Measurements from ENCODE around the gene FAM114A1.

DNA sequence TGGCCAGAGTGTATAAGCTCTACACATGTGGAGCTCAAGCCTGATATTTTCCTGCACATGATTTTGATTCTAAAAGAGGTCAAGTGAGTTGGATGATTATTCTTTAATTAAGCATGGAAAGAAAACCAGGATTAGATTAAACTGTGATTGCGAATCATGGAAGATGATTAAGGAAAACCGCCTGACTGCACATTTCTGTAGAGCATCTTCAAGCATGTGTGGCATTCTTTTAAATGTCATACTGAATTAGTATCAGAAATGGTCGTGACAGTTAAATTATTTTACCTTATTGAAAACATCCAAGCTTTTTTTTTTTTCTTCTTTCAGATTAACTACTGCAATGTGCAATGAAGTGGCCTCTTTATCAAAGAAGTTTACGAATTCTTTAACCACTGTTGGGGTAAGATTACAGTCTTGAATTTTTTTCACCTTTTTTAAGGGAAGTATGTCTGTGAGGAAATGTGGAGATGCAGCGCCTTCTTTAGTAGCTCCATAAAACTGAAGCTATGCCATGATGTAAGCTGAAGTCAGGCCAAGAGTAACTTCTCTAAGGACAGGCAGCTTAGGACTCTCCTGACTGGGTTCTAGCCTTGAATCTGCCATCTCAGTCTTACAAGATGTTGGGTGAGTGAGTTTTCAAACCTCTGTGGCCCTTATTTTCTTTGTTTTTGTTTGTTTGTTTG, 67.9 kb downstream of the FAM114A1 start:
- TF ChIP-seq, protein P1, sequence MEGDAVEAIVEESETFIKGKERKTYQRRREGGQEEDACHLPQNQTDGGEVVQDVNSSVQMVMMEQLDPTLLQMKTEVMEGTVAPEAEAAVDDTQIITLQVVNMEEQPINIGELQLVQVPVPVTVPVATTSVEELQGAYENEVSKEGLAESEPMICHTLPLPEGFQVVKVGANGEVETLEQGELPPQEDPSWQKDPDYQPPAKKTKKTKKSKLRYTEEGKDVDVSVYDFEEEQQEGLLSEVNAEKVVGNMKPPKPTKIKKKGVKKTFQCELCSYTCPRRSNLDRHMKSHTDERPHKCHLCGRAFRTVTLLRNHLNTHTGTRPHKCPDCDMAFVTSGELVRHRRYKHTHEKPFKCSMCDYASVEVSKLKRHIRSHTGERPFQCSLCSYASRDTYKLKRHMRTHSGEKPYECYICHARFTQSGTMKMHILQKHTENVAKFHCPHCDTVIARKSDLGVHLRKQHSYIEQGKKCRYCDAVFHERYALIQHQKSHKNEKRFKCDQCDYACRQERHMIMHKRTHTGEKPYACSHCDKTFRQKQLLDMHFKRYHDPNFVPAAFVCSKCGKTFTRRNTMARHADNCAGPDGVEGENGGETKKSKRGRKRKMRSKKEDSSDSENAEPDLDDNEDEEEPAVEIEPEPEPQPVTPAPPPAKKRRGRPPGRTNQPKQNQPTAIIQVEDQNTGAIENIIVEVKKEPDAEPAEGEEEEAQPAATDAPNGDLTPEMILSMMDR (IDR thresholded peaks at IDR 0.05) = no peak
- no peak for TF ChIP-seq POLR2AphosphoS5 (IDR thresholded peaks at IDR 0.05)
- TF ChIP-seq POLR2A (IDR thresholded peaks at IDR 0.05) = no peak
- TF ChIP-seq EP300 (IDR thresholded peaks at IDR 0.05) = no peak
